ENCODE measurements around the gene SENP1.

GRCh38 chr12:48054955-48055821 lies 50.7 kb downstream of the SENP1 start:
- TF ChIP-seq CTCF (IDR thresholded peaks at IDR 0.05) (no peak), POLR2A (IDR thresholded peaks at IDR 0.05) (no peak)

Data from sigmoid colon (tissue), 3 donors.